ENCODE measurements around the gene PTPN13. TPM values are rescaled to one million over a fixed set of nuclear protein-coding genes. Genes with fewer than 3 reads are reported as not detected.

The PTPN13 gene
- total and polyA plus RNA-seq, 2 experiments from 2014 or later, result 13.0 to 43.2 TPM

- Histone ChIP-seq H3K4me1 (ENCODE audit: insufficient read depth) (peaks cover 15% of the 10 kb centered on the region), H3K27me3 (replicated peaks; ENCODE audit: insufficient read depth) (no peaks in the 10 kb centered on the region), H3K9me2 (ENCODE audit: insufficient read depth) (no peaks in the 10 kb centered on the region), H3K27ac (peak overlapping the region; percentile 10; the same call in 1 of the 2 replicates), H3F3A (ENCODE audit: insufficient read depth) (peaks cover 13% of the 10 kb centered on the region), H3K4me2 (ENCODE audit: unreplicated experiment) (peak overlapping the region; percentile 37), H2AFZ (0 out of 2 replicates have a peak overlapping the region, but pooled peaks have one; percentile 2), H4K20me1 (ENCODE audit: insufficient read depth) (no peaks in the 10 kb centered on the region), H3K36me3 (ENCODE audit: low read depth) (peaks cover 20% of the 10 kb centered on the region; the same call in 1 of the 2 replicates), H3K9ac (no peak overlapping the region), H3K79me2 (ENCODE audit: insufficient read depth) (peaks cover 3% of the 10 kb centered on the region; the same call in 1 of the 2 replicates), H3K9me3 (ENCODE audit: low read depth) (no peaks in the 10 kb centered on the region), H3K4me3 (no peak overlapping the region)
- no peak for TF ChIP-seq EZH2phosphoT487 (IDR thresholded peaks at IDR 0.05; ENCODE audit: insufficient read depth, low read depth)
- peak; percentile 56 for DNase-seq
- 12 to 17% methylated on average over 3 of the region's 3 CpGs for WGBS, 2 experiments (ENCODE audit: low coverage in 1 of 2, low lambda C conversion rate in 2 of 2, missing lambda C conversion rate in 2 of 2)
- in situ Hi-C loops (cut with MboI), result no loop called here
Observed at GRCh38 chr4:86720508-86721068, 126.5 kb downstream of the PTPN13 start.

DNA sequence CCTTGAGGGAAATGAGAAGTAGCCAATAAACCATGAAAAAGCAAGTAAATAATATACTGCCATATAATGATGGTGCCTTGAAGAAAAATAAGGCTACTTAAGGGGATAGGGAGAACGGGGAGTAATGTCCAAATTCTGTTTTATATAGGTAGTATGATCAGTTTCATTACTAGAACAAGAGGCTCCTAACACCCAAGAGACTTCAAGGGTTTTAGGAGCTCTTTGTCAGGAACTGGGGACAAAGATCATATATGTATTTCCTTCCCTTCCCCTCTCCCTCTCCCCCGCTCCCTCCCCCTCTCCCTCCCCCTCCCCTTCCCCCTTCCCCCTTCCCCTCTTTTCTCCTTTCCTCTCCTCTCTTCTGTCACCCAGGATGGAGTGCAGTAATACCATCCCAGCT is 127.3 kb downstream of the PTPN13 start:
- in situ Hi-C loops (cut with MboI), result no loop called here
- WGBS, 2 experiments (ENCODE audit: low coverage in 1 of 2, low lambda C conversion rate in 2 of 2, missing lambda C conversion rate in 2 of 2), result 83 to 91% methylated on average over 1 to 2 of the region's 2 CpGs

DNA sequence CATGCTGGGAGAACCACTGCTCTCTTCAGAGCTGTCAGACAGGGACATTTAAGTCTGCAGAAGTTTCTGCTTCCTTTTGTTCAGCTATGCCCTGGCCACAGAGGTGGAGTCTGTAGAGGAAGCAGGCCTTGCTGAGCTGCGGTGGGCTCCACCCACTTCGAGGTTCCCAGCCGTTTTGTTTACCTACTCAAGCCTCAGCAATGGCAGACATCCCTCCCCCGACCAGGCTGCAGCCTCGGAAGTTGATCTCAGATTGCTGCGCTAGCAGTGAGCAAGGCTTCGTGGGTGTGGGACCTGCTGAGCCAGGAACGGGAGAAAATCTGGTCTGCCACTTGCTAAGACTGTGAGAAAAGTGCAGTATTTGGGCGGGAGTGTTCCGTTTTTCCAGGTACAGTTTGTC is 136.2 kb downstream of the PTPN13 start:
- Histone ChIP-seq H3K79me2 (ENCODE audit: insufficient read depth) (peaks cover 18% of the 10 kb centered on the region), H3K4me2 (ENCODE audit: unreplicated experiment) (no peak overlapping the region), H3F3A (ENCODE audit: insufficient read depth) (no peaks in the 10 kb centered on the region), H3K27ac (no peak overlapping the region), H4K20me1 (ENCODE audit: insufficient read depth) (no peaks in the 10 kb centered on the region), H3K4me1 (ENCODE audit: insufficient read depth) (no peaks in the 10 kb centered on the region), H3K4me3 (no peak overlapping the region), H3K9ac (no peak overlapping the region), H3K9me3 (ENCODE audit: low read depth) (no peaks in the 10 kb centered on the region), H3K9me2 (ENCODE audit: insufficient read depth) (no peaks in the 10 kb centered on the region), H2AFZ (no peak overlapping the region), H3K36me3 (ENCODE audit: low read depth) (peaks cover 12% of the 10 kb centered on the region), H3K27me3 (replicated peaks; ENCODE audit: insufficient read depth) (no peaks in the 10 kb centered on the region)
- DNase-seq, result no peak
- in situ Hi-C loops (cut with MboI), result no loop called here
- WGBS, 2 experiments (ENCODE audit: low coverage in 1 of 2, low lambda C conversion rate in 2 of 2, missing lambda C conversion rate in 2 of 2), result 81 to 86% methylated on average over 10 of the region's 10 CpGs
- TF ChIP-seq EZH2phosphoT487 (IDR thresholded peaks at IDR 0.05; ENCODE audit: insufficient read depth, low read depth) (no peak), EZH2 (IDR thresholded peaks at IDR 0.05; ENCODE audit: insufficient read depth, poor library complexity, severe bottlenecking) (no peak)

More for the DNA sequence above, 127.3 kb downstream of the PTPN13 start:
- H4K20me1 ChIP-seq (ENCODE audit: insufficient read depth), result no peaks in the 10 kb centered on the region
- no peak overlapping the region for H3K4me2 ChIP-seq (ENCODE audit: unreplicated experiment)
- TF ChIP-seq EZH2 (IDR thresholded peaks at IDR 0.05; ENCODE audit: insufficient read depth, poor library complexity, severe bottlenecking) (no peak), EZH2phosphoT487 (IDR thresholded peaks at IDR 0.05; ENCODE audit: insufficient read depth, low read depth) (no peak)
- H3K4me1 ChIP-seq (ENCODE audit: insufficient read depth), result peaks cover 15% of the 10 kb centered on the region
- no peak overlapping the region for H3K27ac ChIP-seq
- DNase-seq, result no peak
- no peaks in the 10 kb centered on the region for H3K9me3 ChIP-seq (ENCODE audit: low read depth)
- H3K9ac ChIP-seq, result no peak overlapping the region
- peaks cover 20% of the 10 kb centered on the region; the same call in 1 of the 2 replicates for H3K36me3 ChIP-seq (ENCODE audit: low read depth)
- H3F3A ChIP-seq (ENCODE audit: insufficient read depth), result peaks cover 13% of the 10 kb centered on the region
- no peak overlapping the region for H2AFZ ChIP-seq
- no peaks in the 10 kb centered on the region for H3K9me2 ChIP-seq (ENCODE audit: insufficient read depth)
- H3K27me3 ChIP-seq (replicated peaks; ENCODE audit: insufficient read depth), result no peaks in the 10 kb centered on the region
- H3K4me3 ChIP-seq, result no peak overlapping the region
- peaks cover 11% of the 10 kb centered on the region for H3K79me2 ChIP-seq (ENCODE audit: insufficient read depth)

- H3K27ac ChIP-seq, result no peak overlapping the region
- no peak for DNase-seq
- H3K9me2 ChIP-seq (ENCODE audit: insufficient read depth), result no peaks in the 10 kb centered on the region
- H3F3A ChIP-seq (ENCODE audit: insufficient read depth), result no peaks in the 10 kb centered on the region
- no peak overlapping the region for H2AFZ ChIP-seq
- no peaks in the 10 kb centered on the region for H3K4me1 ChIP-seq (ENCODE audit: insufficient read depth)
- no peaks in the 10 kb centered on the region for H3K9me3 ChIP-seq (ENCODE audit: low read depth)
- H4K20me1 ChIP-seq (ENCODE audit: insufficient read depth), result no peaks in the 10 kb centered on the region
- H3K4me3 ChIP-seq, result no peak overlapping the region
- H3K4me2 ChIP-seq (ENCODE audit: unreplicated experiment), result no peak overlapping the region
- no peak overlapping the region for H3K9ac ChIP-seq
- no peaks in the 10 kb centered on the region for H3K27me3 ChIP-seq (replicated peaks; ENCODE audit: insufficient read depth)
- WGBS, 2 experiments (ENCODE audit: low coverage in 1 of 2, low lambda C conversion rate in 2 of 2, missing lambda C conversion rate in 2 of 2), result 93% methylated on average over 1 of the region's 1 CpG
- in situ Hi-C loops (cut with MboI), result no loop called here
- H3K36me3 ChIP-seq (ENCODE audit: low read depth), result peaks cover 33% of the 10 kb centered on the region
- no peaks in the 10 kb centered on the region for H3K79me2 ChIP-seq (ENCODE audit: insufficient read depth)
- TF ChIP-seq EZH2phosphoT487 (IDR thresholded peaks at IDR 0.05; ENCODE audit: insufficient read depth, low read depth) (no peak), EZH2 (IDR thresholded peaks at IDR 0.05; ENCODE audit: insufficient read depth, poor library complexity, severe bottlenecking) (no peak)
Observed at GRCh38 chr4:86737244-86737643, 143.1 kb downstream of the PTPN13 start.

Data from GM23248 (cell line).